Fibroblast of the aortic adventitia (primary cell): ENCODE data around the gene MYRF. TPM values are rescaled to one million over a fixed set of nuclear protein-coding genes. Genes with fewer than 3 reads are reported as not detected.

Source experiments
- DNase-seq: peaks from one replicate; pipeline ENCODE4 v3.0.0-alpha.2; 2010; ENCODE audit warnings: low read depth
- H3K4me3 ChIP-seq: 2 replicates; pipeline ENCODE4 v1.5.1; 2011; ENCODE audit warnings: low read depth, mild to moderate bottlenecking, control low read depth, low read length, moderate library complexity
- CTCF ChIP-seq: IDR thresholded peaks from 2 replicates; pipeline ENCODE4 v1.5.1; 2011; ENCODE audit warnings: mild to moderate bottlenecking, low read length, control low read depth, inconsistent platforms; ENCODE audit not compliant: insufficient read depth
- total RNA-seq: library from RNA; depleted of rRNA; stranded (reverse); fragments of >200 nt; gene quantifications from 2 replicates; pipeline ENCODE4 v1.2.3, GENCODE V29; 2012; ENCODE audit warnings: low replicate concordance

The MYRF gene
- total RNA-seq, 1 donor = 0.18 TPM

GRCh38 chr11:61718046-61718531 lies 34.3 kb upstream of the MYRF start:
- TF ChIP-seq CTCF = no peak
- DNase-seq = no peak

DNA sequence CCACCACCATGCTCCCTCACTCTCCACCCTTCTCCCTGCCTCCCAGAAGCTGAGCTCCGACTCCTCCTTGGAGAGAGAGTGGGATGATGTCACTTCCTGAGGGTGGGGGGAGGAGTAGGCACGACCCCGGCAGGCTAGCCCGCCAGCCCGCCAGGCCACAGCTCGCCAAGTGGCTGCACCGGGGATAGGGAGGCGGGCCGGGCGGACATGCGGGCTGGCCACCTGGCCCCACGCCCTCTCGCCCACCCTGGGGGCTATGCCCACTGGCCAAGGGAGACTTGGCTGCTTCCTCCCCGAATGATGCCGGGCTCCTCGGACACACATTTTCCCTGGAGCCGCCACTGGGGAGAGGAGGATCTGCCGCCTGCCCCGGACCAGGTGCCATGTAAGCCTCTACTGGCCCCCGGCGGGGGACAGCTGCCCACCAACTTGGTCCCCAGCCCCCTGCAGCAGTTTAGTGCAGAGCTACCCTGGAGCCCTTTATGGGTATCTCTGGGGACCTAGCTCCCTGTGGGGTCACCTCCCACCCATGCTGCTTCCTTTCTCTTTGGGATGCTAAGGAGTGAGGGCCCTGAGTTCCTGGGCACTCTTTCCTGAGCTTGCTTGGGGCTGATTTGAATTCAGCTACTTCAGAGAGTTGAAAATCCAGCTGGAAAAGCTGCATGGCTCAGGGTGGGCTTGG lies 33.7 kb upstream of the MYRF start:
- H3K4me3 ChIP-seq = peak overlapping the region; percentile 60
- TF ChIP-seq CTCF = no peak
- peak; percentile 55 for DNase-seq

More at GRCh38 chr11:61718046-61718531, 34.3 kb upstream of the MYRF start:
- H3K4me3 ChIP-seq = peak overlapping the region; percentile 60

GRCh38 chr11:61719978-61720377 lies 32.5 kb upstream of the MYRF start:
- DNase-seq = no peak
- no peak for TF ChIP-seq CTCF
- H3K4me3 ChIP-seq = no peak overlapping the region

DNA sequence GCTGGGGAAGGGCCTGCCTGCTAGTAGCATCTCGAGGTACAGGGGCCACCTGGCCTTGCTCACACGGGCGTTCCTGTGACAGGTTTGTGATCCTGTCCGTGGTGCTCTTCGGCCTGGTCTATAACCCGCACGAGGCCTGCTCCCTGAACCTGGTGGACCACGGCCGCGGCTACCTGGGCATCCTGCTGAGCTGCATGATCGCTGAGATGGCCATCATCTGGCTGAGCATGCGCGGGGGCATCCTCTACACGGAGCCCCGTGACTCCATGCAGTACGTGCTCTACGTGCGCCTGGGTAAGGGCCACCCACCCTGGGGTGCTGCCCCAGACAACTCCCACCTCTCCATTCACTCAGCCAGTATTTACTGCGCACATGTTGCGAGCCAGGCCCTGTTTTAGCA lies 31.8 kb upstream of the MYRF start:
- H3K4me3 ChIP-seq = no peak overlapping the region
- DNase-seq = no peak
- TF ChIP-seq CTCF = no peak

DNA sequence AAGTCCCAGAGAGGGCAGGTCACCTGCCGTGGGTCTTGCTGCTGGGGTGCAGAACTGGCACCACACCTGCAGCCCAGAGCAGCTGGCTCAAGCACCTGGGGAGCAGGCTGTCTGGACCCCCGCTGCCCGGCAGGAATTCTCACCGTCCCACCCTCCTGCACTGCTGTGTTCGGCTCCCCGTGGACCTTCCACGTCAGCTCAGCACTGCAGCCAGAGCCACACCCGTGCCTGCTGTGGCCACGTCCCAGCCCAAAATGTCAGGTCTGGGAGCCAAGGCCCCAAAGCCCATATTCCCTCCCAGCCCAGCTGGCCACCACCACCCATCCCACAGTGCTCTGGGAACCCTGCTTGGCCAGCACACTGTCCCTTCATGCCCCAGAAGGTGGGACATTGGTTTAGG lies 28.0 kb upstream of the MYRF start:
- TF ChIP-seq CTCF = no peak
- H3K4me3 ChIP-seq = no peak overlapping the region
- DNase-seq = no peak

- DNase-seq = no peak
- TF ChIP-seq CTCF = no peak
- H3K4me3 ChIP-seq = no peak overlapping the region
These were observed 26.6 kb upstream of the MYRF start for GRCh38 chr11:61725781-61726231.

- no peak overlapping the region for H3K4me3 ChIP-seq
- no peak for DNase-seq
- TF ChIP-seq CTCF = no peak
These were observed 25.7 kb upstream of the MYRF start for GRCh38 chr11:61726775-61727174.
